Lung microvascular endothelial cell (primary cell): ENCODE measurements around the gene TEAD1. TPM values are rescaled to one million over a fixed set of nuclear protein-coding genes. Genes with fewer than 3 reads are reported as not detected.

Experiments used
- DNase-seq, 2 donors: peaks; one replicate each; pipeline versions ENCODE4 v3.0.0 to v3.0.0-alpha.2; 2010; ENCODE audit warnings: low read depth in 2 of 2
- total RNA-seq: library from RNA; depleted of rRNA; stranded (reverse); fragments of >200 nt; gene quantifications from 2 replicates; pipeline ENCODE4 v1.2.1, GENCODE V29; 2014

The TEAD1 gene
- total RNA-seq, 1 donor from 2014 or later: 22.8 TPM

DNA sequence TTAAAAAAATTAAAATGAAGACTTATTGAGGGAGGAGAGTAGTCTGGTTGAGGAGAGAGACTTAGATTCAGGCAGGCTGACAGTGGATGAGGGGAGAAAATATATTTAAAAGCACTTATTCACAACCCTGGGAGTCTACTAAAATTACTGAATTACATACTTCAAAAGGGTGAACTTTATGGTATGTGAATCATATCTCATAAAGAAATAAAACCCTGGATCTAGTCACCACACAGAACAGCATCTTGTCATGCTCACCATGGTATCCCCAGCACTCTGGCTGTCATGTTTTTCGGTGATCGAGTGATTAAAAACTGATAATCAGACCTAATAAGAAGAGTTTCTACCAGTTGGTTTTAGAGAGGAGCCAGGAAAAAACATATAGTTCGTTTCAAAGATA, 11.0 kb downstream of the TEAD1 start:
- DNase-seq: no peak

- DNase-seq: peak; percentile 34 to 68
Measured at GRCh38 chr11:12686246-12687060, 12.2 kb downstream of the TEAD1 start.

DNA sequence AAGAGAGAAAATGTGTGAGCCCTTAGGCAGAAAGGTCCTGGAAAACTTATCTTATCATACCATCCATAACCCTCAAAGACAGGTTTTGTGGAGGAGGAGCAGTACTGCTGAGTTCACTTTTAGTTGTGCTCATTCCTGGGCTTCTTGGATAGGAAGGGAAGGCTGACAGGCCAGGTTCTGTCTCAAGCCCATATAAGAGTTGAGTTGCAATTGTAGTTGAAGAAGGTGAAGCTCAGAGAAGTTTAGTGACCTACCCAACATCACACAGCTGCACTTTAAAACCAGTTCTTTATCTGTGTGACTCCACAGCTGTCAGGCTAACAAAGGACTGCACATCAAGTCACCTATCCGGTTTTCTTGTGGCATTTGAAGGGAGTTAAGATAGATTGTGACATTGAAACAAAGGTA, 13.0 kb downstream of the TEAD1 start:
- no peak for DNase-seq

DNA sequence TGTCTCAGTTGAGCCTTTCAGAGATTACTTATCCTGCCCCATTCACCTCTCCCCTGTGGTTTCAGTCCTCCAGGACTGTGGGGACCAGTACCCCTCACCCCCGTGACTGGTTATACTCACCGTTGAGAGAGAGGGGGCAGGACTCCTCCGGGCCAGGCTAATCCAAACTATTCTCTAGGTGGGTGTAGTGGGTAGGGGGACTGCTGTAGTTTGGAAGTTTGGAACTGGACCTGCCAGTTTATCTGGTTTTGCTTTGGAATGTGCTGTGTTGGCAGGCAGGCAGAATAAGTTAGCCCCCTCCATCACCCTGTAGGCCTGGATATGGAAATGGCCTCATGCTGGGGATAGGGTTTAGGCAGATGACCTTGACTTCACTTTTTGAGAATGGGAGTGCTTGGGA, 13.5 kb downstream of the TEAD1 start:
- no peak for DNase-seq

DNA sequence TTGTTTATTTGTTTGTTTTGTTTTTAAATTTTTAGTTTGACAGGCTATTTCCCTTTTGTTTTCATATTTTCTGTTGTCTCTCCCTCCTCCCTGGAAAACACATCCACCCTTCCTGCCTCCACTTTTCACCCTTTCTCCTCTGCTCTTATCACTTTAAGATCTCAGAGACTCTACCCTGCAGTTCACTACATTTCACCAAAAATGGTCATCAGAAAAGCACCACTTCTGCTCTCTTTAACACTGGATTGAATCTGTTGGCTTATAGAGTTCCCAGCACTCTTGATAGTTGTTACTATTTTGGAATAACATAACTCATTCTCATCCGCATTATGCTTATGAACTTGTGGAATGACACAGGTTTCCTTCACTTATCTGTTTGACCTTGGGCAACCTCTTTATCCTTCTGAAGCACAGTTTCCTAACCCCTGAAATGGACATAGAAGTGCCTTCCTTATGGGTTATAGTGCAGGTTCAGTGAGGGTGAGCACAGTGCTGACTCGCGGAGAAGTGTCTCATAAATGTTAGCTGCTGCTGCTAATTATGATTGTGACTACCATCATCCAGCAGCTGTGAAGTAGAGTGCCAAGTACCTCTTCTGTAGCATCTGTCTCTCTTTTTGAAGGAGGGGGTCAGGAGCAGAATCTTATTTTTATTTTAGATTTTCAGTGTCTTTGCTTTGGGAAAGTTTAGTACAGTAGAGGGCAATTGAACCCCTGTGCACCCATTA, 15.0 kb downstream of the TEAD1 start:
- DNase-seq: peak in 1 of 2 donors; percentile 33

GRCh38 chr11:12690663-12691062, 16.4 kb downstream of the TEAD1 start:
- no peak for DNase-seq

DNA sequence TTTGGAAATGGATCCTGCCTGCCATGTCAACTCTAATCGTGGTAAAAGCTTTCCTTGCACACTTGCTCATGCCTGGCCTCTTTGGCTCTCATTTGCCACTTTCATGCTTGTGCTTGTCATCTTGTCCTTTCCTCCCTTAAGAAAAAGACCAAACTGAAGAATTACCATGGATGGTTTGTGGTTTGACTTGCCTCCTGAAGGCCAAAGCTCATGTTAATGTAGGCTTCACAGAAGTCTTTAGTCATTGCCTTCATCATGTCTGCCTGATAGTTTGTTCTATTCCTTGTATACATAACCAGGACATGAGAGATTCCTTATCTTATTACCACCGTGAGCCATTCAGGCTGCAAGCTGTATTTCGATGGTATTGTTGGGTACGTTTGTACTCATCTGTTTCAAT, 17.3 kb downstream of the TEAD1 start:
- DNase-seq: no peak

DNA sequence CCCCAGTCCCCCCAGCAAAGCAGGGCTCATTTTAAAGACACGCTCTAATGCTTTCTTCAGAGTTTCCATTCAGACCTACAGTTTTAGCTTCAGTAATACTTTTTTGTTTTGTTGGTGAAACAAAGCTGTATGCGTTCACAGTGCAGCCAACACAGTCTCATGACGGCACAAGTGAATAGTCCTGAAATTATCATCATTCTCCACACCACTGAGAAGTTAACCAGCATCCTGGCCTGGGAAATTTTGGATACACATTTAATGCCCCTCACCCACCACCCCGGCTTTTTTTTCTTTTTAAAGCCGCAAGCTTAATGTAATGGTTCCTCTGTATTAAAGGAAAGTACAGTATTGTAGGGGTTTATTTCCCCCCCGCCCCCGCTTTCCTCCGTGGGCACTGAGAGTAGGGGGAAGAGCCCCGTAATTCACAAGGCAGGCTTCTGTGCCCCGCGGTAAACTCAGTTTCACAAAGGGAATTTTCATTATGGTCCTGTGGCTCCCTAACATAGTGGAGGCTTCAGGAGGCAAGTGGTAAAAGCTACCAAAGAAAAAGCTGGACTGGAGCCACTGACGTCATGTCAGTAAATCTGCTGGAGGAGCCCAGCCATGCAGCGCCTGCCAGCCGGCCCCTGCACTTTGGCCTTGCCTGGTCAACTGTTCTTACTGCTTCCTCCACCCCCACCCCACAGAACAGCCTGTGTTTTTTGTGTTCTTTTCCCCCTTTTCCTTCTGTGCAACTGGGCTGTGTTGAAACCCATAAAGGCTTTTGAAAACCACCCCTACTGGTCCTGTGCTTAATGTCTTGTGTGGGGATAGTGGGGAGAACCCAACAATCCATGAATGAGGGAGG, 18.2 kb downstream of the TEAD1 start:
- peak; percentile 90 to 91 for DNase-seq

GRCh38 chr11:12693094-12693478, 18.9 kb downstream of the TEAD1 start:
- peak in 1 of 2 donors; percentile 62 for DNase-seq

DNA sequence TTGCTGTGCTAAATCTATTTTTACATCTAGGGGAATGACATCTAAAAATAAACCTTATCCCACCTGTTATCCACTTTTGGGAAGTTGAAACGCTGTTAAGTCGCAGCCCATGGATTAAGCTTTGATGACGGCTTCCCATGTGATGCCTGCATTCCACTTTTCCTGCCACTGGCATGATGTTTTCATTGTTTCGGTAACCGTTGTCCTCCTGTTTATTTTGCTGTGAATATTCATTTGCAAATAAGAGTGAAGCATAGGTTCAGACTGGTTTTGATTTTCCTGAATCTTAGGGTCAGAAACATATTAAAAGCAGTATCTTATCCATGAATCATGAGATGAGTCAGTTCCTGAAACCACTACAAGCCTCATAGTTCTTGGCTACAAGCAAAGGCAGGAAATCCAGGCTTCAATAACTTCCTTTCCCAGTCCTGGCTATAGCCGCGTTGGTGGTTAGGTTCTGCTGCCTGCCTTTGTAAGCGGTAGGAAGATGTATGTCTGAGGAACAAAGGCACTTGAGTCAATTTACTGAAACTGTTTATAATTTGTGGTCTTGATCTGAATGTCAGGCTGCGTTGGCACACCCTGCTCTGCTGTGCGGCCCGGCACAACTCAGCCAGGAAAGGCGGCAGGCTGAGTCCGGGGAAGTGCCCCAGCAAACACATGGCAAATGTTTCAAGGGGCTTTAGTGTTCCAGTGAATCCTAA, 19.4 kb downstream of the TEAD1 start:
- DNase-seq: peak; percentile 91 to 99

- peak in 1 of 2 donors; percentile 36 for DNase-seq
Measured at GRCh38 chr11:12694183-12694531, 19.9 kb downstream of the TEAD1 start.

DNA sequence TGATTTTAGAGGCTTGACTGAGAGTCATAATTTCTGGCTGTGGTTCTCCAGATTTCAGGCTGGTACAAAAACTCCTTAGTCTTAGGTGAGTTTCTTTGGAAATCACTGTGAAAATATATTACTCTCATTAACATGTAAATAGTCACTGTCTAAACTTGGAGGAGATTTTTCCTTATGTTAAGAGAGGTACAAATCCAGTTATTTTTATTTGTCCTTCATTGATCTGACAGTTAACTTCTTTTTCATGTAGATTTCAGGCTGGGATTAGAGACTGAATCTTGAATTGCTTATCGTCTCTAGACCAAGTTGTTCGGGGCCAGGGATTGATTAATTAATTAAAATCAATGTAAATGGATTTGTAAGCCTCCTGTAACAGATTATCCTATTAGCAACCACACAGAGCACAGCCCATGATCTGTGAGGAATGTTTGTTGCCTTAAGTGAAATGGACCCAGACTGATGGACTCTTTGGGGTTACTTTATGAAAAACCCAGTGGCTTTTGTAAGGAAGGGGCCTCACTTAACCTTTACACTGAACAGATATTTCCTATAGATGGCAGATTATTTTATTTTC, 21.1 kb downstream of the TEAD1 start:
- DNase-seq: no peak

DNA sequence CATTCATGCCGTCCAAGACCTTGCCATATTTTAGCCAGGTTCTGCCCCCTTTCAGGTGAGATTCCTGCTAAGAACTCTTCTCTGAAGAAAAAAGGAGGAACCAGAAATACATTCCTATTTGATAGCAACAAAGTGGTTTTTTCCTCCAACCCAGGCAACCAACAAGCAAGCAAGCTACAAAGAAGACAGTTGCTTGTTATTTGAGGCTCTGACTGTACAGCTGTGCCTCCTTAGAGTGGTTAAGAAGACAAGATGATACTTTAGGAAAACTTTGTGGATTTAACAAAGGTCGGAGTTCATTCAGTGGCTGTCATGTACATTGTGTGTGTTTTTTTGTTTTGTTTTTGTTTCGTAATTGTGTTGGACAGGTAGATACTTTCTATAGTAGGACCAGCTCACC, 21.7 kb downstream of the TEAD1 start:
- DNase-seq: no peak

- no peak for DNase-seq
Measured at GRCh38 chr11:12696911-12697581, 22.8 kb downstream of the TEAD1 start.

DNA sequence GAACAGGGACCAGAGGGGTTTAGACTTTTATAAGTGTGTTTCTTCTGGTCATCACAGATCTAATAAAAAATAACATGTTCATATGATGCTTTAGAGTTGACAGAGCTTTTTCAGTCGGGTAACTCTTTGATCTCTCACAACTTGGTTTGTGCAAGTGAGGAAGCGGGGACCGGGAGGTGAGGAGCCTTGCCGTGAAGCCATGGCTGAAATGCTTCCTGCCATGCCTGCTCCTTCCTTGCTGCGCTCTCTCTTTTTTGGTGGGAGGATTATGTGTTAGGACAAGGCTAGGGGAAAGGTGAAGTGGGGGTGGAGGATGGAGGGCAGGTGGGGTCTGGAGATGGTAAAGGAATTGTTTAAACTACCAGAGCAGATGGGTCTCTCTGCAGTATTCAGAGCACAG, 23.8 kb downstream of the TEAD1 start:
- no peak for DNase-seq

GRCh38 chr11:12701811-12702592, 27.8 kb downstream of the TEAD1 start:
- DNase-seq: no peak

- DNase-seq: peak in 1 of 2 donors; percentile 36
Measured at GRCh38 chr11:12702999-12703453, 28.8 kb downstream of the TEAD1 start.

- DNase-seq: peak in 1 of 2 donors; percentile 86
Measured at GRCh38 chr11:12704049-12704448, 29.8 kb downstream of the TEAD1 start.

GRCh38 chr11:12705874-12706273, 31.7 kb downstream of the TEAD1 start:
- DNase-seq: no peak
